MM.1S (cell line): ENCODE results near the gene TUBGCP6.

Experiments used
- EZH2 ChIP-seq: fragments of 300-600 bp; sonication (generic); optimal IDR thresholded peaks from 2 replicates; pipeline ENCODE3; 2017; ENCODE audit warnings: low read depth, mild to moderate bottlenecking, antibody characterized with exemption, low read length, mixed read lengths
- EZH2phosphoT487 ChIP-seq: fragments of 300-600 bp; sonication (generic); IDR thresholded peaks from 2 replicates; pipeline ENCODE4 v1.6.1; 2018; ENCODE audit warnings: antibody characterized with exemption, low read length
- TF ChIP-seq, protein P1 (sequence below): fragments of 300-600 bp; sonication (generic); IDR thresholded peaks from 2 replicates; pipeline ENCODE4 v1.5.1; 2016; ENCODE audit warnings: antibody characterized with exemption, low read length, mixed read lengths

DNA sequence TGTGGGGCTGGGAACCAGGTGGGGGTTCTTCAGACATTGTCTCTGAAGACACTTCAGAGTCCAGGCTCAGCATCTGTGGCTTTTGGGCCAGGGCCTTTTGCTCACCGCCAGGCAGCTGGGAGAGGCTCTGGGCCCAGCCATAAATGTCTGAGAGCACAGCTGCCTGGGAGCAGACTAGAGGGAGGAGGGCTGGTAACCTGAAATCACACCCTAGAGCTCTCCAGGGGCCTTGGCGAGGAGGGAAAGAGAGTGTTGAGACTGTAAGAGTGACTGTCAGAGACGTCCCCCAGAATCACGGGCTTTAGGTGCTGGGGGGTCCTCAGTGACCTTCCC is 55.0 kb downstream of the TUBGCP6 start:
- TF ChIP-seq, protein P1, sequence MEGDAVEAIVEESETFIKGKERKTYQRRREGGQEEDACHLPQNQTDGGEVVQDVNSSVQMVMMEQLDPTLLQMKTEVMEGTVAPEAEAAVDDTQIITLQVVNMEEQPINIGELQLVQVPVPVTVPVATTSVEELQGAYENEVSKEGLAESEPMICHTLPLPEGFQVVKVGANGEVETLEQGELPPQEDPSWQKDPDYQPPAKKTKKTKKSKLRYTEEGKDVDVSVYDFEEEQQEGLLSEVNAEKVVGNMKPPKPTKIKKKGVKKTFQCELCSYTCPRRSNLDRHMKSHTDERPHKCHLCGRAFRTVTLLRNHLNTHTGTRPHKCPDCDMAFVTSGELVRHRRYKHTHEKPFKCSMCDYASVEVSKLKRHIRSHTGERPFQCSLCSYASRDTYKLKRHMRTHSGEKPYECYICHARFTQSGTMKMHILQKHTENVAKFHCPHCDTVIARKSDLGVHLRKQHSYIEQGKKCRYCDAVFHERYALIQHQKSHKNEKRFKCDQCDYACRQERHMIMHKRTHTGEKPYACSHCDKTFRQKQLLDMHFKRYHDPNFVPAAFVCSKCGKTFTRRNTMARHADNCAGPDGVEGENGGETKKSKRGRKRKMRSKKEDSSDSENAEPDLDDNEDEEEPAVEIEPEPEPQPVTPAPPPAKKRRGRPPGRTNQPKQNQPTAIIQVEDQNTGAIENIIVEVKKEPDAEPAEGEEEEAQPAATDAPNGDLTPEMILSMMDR = no peak
- TF ChIP-seq EZH2 (no peak), EZH2phosphoT487 (no peak)
